Mesendoderm (in vitro differentiated cells): ENCODE data around the gene TEKT1.
"Not testable (repeated sequence)": the region's sequence is repeated elsewhere in the genome, so short reads cannot be mapped to it uniquely, and the experiment has no call there.

Experiments used
- DNase-seq: peaks from one replicate; pipeline ENCODE4 v3.0.0; 2013
- H2AK5ac ChIP-seq: 2 replicates; pipeline ENCODE4 v1.6.1; 2013; ENCODE audit warnings: low read length, inconsistent platforms
- H2BK120ac ChIP-seq: 2 replicates; pipeline ENCODE4 v1.6.1; 2013; ENCODE audit warnings: low read depth, mild to moderate bottlenecking, low read length, moderate library complexity, mixed read lengths
- H2BK15ac ChIP-seq: replicated peaks from 2 replicates; pipeline ENCODE4 v1.6.1; 2013; ENCODE audit warnings: low read depth, mild to moderate bottlenecking, moderate library complexity
- H2BK5ac ChIP-seq: 2 replicates; pipeline ENCODE4 v1.6.1; 2013; ENCODE audit warnings: low read length, inconsistent platforms
- H3K18ac ChIP-seq: 2 replicates; pipeline ENCODE4 v1.6.1; 2013; ENCODE audit warnings: mild to moderate bottlenecking, low read length, mixed read lengths
- H3K23ac ChIP-seq: one replicate; pipeline ENCODE4 v1.6.1; 2013; ENCODE audit warnings: low read length
- H3K27ac ChIP-seq: 2 replicates; pipeline ENCODE4 v1.5.1; 2013; ENCODE audit warnings: low read depth, mild to moderate bottlenecking, inconsistent platforms, low read length, moderate library complexity
- H3K27me3 ChIP-seq: 2 replicates; pipeline ENCODE4 v1.6.1; 2013; ENCODE audit warnings: low read length, control low read depth, mild to moderate bottlenecking, inconsistent platforms; ENCODE audit not compliant: insufficient read depth, poor library complexity
- H3K36me3 ChIP-seq: 2 replicates; pipeline ENCODE4 v1.6.1; 2013; ENCODE audit warnings: low read length, inconsistent platforms; ENCODE audit not compliant: control insufficient read depth, insufficient read depth
- H3K4ac ChIP-seq: one replicate; pipeline ENCODE4 v1.6.1; 2013; ENCODE audit warnings: low read depth, mild to moderate bottlenecking, low read length, moderate library complexity
- H3K4me1 ChIP-seq: 2 replicates; pipeline ENCODE4 v1.6.1; 2013; ENCODE audit warnings: low read depth, low read length, inconsistent platforms; ENCODE audit not compliant: control insufficient read depth
- H3K4me2 ChIP-seq: 2 replicates; pipeline ENCODE4 v1.6.1; 2013; ENCODE audit warnings: low read length
- H3K4me3 ChIP-seq: 2 replicates; pipeline ENCODE4 v1.5.1; 2013; ENCODE audit warnings: mild to moderate bottlenecking, low read length
- H3K56ac ChIP-seq: one replicate; pipeline ENCODE4 v1.6.1; 2013; ENCODE audit warnings: low read length
- H3K79me1 ChIP-seq: 2 replicates; pipeline ENCODE4 v1.6.1; 2013; ENCODE audit warnings: low read length, inconsistent platforms
- H3K79me2 ChIP-seq: 2 replicates; pipeline ENCODE4 v1.6.1; 2013; ENCODE audit warnings: mild to moderate bottlenecking, low read length; ENCODE audit not compliant: control insufficient read depth, insufficient read depth
- H3K9ac ChIP-seq: 2 replicates; pipeline ENCODE4 v1.6.1; 2013; ENCODE audit warnings: low read length, inconsistent platforms
- H4K5ac ChIP-seq: one replicate; pipeline ENCODE4 v1.6.1; 2013; ENCODE audit warnings: low read length
- H4K8ac ChIP-seq: one replicate; pipeline ENCODE4 v1.6.1; 2013; ENCODE audit warnings: low read depth, mild to moderate bottlenecking, control low read depth, low read length, moderate library complexity
- WGBS: extraction: QIAGEN DNeasy Blood & Tissue Kit; methylation state at CpG from one replicate; pipeline ENCODE4 v1.1.7; 2013; ENCODE audit warnings: low lambda C conversion rate, missing lambda C conversion rate; ENCODE audit not compliant: insufficient coverage; ENCODE audit errors: extremely low coverage; 5-methylcytosine and 5-hydroxymethylcytosine counted together

The TEKT1 gene

DNA sequence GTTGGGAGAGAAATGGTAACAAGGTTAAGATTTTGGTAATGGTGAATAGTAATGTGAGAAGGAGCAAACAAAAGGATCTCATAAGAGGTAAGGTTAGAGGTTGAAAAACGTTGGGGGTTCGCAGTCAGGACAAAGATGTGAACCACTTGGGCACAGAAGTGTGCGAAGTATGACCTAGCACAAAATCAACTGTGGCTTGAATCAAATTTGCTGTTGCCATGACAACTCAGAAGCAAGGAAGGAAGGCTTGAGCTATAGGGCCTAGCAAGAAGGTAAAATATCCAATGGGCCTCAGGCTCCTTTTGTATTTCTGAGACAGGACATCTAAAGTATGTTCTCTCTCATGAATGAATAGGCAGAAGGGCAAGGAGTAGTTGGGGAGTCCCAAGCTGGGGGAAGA, 24.5 kb upstream of the TEKT1 start:
- no peak overlapping the region for H3K9ac ChIP-seq

GRCh38 chr17:6853764-6854442, 22.4 kb upstream of the TEKT1 start:
- DNase-seq = peak; percentile 93
- no CpG with 5 or more reads among the region's 19 CpGs for WGBS

More for the DNA sequence above, 24.5 kb upstream of the TEKT1 start:
- H3K79me2 ChIP-seq = peaks cover 47% of the 10 kb centered on the region
- no CpG with 5 or more reads among the region's 3 CpGs for WGBS
- no peak overlapping the region for H3K56ac ChIP-seq
- no peak overlapping the region for H3K23ac ChIP-seq
- DNase-seq = peak; percentile 32
- H2BK5ac ChIP-seq = no peak overlapping the region
- no peaks in the 10 kb centered on the region for H3K27me3 ChIP-seq
- no peak overlapping the region for H4K5ac ChIP-seq
- H3K79me1 ChIP-seq = peaks cover 5% of the 10 kb centered on the region
- H2AK5ac ChIP-seq = no peak overlapping the region
- no peak overlapping the region for H3K4ac ChIP-seq
- no peak overlapping the region for H4K8ac ChIP-seq
- no peaks in the 10 kb centered on the region for H3K36me3 ChIP-seq
- no peak overlapping the region for H3K4me3 ChIP-seq
- H2BK15ac ChIP-seq = no peak overlapping the region
- no peak overlapping the region for H3K27ac ChIP-seq
- H3K4me2 ChIP-seq = no peak overlapping the region
- peaks cover 1% of the 10 kb centered on the region for H3K4me1 ChIP-seq
- no peak overlapping the region for H2BK120ac ChIP-seq
- no peak overlapping the region for H3K18ac ChIP-seq

DNA sequence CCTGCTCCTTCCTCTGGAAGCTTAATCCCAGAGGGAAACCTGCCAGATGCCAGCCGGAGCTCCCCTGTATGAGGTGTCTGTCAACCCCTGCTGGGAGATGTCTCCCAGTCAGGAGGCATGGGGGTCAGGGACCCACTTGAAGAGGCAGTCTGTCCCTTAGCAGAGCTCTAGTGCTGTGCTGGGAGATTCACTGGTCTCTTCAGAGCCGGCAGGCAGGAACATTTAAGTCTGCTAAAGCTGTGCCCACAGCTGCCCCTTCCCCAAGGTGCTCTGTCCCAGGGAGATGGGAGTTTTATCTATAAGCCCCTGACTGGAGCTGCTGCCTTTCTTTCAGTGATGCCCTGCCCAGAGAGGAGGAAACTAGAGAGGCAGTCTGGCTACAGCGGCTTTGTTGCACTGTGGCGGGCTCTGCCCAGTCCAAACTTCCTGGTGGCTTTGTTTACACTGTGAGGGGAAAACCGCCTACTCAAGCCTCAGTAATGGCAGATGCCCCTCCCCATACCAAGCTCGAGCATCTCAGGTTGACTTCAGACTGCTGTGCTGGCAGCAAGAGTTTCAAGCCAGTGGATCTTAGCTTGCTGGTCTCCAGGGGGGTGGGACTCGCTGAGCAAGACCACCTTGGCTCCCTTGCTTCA, 17.1 kb upstream of the TEKT1 start:
- H2AK5ac ChIP-seq, H2BK15ac ChIP-seq, H3K4ac ChIP-seq, H3K9ac ChIP-seq, H3K4me2 ChIP-seq, H3K79me1 ChIP-seq, H3K27me3 ChIP-seq, H3K79me2 ChIP-seq, DNase-seq, H3K4me3 ChIP-seq, H3K18ac ChIP-seq, H2BK5ac ChIP-seq, H3K36me3 ChIP-seq, H3K4me1 ChIP-seq, H3K27ac ChIP-seq, H4K5ac ChIP-seq, H3K56ac ChIP-seq, H4K8ac ChIP-seq, H3K23ac ChIP-seq, H2BK120ac ChIP-seq: not testable (repeated sequence)
- WGBS = no CpG with 5 or more reads among the region's 7 CpGs

More at GRCh38 chr17:6853764-6854442, 22.4 kb upstream of the TEKT1 start:
- H3K79me1 ChIP-seq = peaks cover 2% of the 10 kb centered on the region
- H2BK5ac ChIP-seq = peak overlapping the region; percentile 68
- no peak overlapping the region for H2BK15ac ChIP-seq
- H3K4me2 ChIP-seq = peak overlapping the region; percentile 56
- peak overlapping the region; percentile 30 for H2BK120ac ChIP-seq
- H3K36me3 ChIP-seq = no peaks in the 10 kb centered on the region
- no peak overlapping the region for H3K4ac ChIP-seq
- peak overlapping the region; percentile 92 for H3K56ac ChIP-seq
- H4K5ac ChIP-seq = no peak overlapping the region
- H3K9ac ChIP-seq = peak overlapping the region; percentile 87
- H3K27ac ChIP-seq = peak overlapping the region; percentile 87
- peak overlapping the region; percentile 36 for H3K18ac ChIP-seq
- H2AK5ac ChIP-seq = no peak overlapping the region
- peak overlapping the region; percentile 77 for H3K4me3 ChIP-seq
- no peaks in the 10 kb centered on the region for H3K27me3 ChIP-seq
- no peak overlapping the region for H4K8ac ChIP-seq
- H3K23ac ChIP-seq = no peak overlapping the region
- H3K4me1 ChIP-seq = peaks cover 1% of the 10 kb centered on the region
- peaks cover 33% of the 10 kb centered on the region for H3K79me2 ChIP-seq

DNA sequence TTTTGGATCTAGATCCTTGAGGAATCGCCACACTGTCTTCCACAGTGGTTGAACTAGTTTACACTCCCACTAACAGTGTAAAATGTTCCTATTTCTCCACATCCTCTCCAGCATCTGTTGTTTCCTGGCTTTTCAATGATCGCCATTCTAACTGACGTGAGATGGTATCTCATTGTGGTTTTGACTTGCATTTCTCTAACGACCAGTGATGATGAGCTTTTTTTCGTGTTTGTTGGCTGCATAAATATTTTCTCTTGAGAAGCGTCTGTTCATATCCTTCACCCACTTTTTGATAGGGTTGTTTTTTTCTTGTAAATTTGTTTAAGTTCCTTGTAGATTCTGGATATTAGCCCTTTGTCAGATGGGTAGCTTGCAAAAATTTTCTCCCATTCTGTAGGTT, 14.6 kb upstream of the TEKT1 start:
- not testable (repeated sequence) for H3K23ac ChIP-seq, H2AK5ac ChIP-seq, H3K79me2 ChIP-seq, H3K56ac ChIP-seq, H3K79me1 ChIP-seq, H2BK15ac ChIP-seq, H3K4me2 ChIP-seq, H4K8ac ChIP-seq, H3K27ac ChIP-seq, H3K4me1 ChIP-seq, H2BK120ac ChIP-seq, H3K9ac ChIP-seq, H3K18ac ChIP-seq, H4K5ac ChIP-seq, H3K27me3 ChIP-seq, H3K4ac ChIP-seq, H2BK5ac ChIP-seq, H3K4me3 ChIP-seq, H3K36me3 ChIP-seq, DNase-seq
- no CpG with 5 or more reads among the region's 6 CpGs for WGBS

GRCh38 chr17:6844406-6844805, 12.9 kb upstream of the TEKT1 start:
- not testable (repeated sequence) for H3K4me2 ChIP-seq, DNase-seq, H2BK120ac ChIP-seq, H3K27ac ChIP-seq, H3K79me1 ChIP-seq, H2AK5ac ChIP-seq, H3K79me2 ChIP-seq, H4K8ac ChIP-seq, H2BK15ac ChIP-seq, H4K5ac ChIP-seq, H3K9ac ChIP-seq, H2BK5ac ChIP-seq, H3K27me3 ChIP-seq, H3K4me1 ChIP-seq, H3K23ac ChIP-seq, H3K4me3 ChIP-seq, H3K4ac ChIP-seq, H3K36me3 ChIP-seq, H3K18ac ChIP-seq, H3K56ac ChIP-seq
- WGBS = no CpG with 5 or more reads among the region's 4 CpGs
